ENCODE measurements around the gene ITIH5. TPM values are rescaled to one million over a fixed set of nuclear protein-coding genes. Genes with fewer than 3 reads are reported as not detected.

The ITIH5 gene
- total and polyA plus RNA-seq, 8 donors = 4.0 to 28.6 (median 14.6) TPM

DNA sequence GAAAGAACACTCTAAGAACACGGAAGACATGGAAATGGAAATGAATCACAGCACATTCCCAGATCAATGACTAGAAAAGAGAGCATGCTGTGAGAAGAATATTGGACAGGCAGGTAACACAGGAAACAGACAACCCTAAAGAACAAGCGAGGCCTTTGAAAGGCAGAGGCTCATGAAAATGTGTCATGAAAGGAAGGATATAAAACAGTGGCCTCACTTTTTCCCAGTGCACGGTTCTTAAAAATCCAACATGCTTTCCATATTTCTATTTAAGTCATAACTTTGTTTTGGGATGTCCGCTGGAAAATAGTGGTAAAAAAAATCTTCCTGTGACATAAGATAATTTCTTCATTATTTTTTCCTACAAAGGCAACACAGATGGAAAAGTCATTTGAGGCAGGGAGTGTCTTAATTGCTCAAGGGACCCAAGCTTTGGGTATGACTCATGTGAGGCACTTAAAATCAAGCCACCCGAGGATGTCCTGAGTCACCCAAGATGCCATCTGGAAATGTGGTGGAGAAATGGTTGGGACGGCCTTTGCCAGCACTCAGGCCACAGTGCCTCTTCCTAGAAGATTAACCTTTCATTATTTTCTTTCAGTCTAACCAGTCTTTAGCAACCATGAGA, 17.0 kb downstream of the ITIH5 start:
- Histone ChIP-seq H3K27ac (peak overlapping the region in 1 of 5 donors; percentile 41), H3K9me3 (peaks cover 0 to 4% (median 0%) of the 10 kb centered on the region in 4 donors), H3K27me3 (peaks cover 0 to 5% (median 0%) of the 10 kb centered on the region in 3 donors), H3K4me3 (no peak overlapping the region), H3K4me1 (no peaks in the 10 kb centered on the region), H3K36me3 (peaks cover 0 to 11% (median 0%) of the 10 kb centered on the region in 4 donors)
- WGBS, 5 donors = 76 to 88% (median 77%) methylated on average over 6 of the region's 6 CpGs
- intact Hi-C loops (cut with DNase I; ENCODE audit: low total_unique reads) = no loop called here
- DNase-seq = no peak
- TF ChIP-seq POLR2AphosphoS5 (IDR thresholded peaks at IDR 0.05) (peak in 1 of 3 donors; percentile 15), CTCF (IDR thresholded peaks at IDR 0.05) (no peak)

DNA sequence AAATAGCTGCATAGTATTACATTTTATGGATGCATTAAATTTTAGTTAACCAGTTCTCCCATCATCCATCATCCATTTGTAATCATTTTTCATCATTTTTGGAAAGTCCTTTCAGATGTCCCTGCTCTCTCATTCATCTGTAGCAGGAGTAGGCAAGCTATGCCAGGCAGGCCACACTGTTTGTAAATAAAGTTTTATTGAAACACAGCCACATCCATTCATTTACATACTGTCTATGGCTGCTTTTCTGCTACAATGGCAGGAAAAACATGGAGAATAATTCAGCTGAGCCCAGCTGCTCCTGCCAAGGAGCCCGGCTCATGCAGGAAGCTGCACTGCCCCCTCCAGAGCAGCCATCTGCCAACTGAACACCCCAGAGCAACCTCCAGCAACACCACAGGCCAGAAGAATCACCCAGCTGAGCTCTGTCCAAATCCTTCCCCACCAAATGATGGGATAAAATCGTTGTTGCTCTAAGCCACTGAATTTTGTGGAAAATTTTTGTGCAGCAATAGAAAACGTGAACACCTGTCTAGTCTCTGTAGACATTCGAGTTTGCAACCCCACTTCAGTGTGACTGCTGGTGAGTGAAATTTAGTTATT, 19.6 kb downstream of the ITIH5 start:
- Histone ChIP-seq H3K27me3 (no peaks in the 10 kb centered on the region), H3K4me1 (no peaks in the 10 kb centered on the region), H3K4me3 (no peak overlapping the region), H3K36me3 (no peaks in the 10 kb centered on the region), H3K9me3 (peaks cover 0 to 4% (median 0%) of the 10 kb centered on the region in 4 donors), H3K27ac (no peak overlapping the region)
- WGBS, 5 donors = 79 to 87% (median 81%) methylated on average over 4 of the region's 4 CpGs
- DNase-seq = no peak
- intact Hi-C loops (cut with DNase I; ENCODE audit: low total_unique reads) = no loop called here
- TF ChIP-seq POLR2A (IDR thresholded peaks at IDR 0.05) (no peak), POLR2AphosphoS5 (IDR thresholded peaks at IDR 0.05) (no peak), CTCF (IDR thresholded peaks at IDR 0.05) (no peak), EP300 (IDR thresholded peaks at IDR 0.05) (no peak)

DNA sequence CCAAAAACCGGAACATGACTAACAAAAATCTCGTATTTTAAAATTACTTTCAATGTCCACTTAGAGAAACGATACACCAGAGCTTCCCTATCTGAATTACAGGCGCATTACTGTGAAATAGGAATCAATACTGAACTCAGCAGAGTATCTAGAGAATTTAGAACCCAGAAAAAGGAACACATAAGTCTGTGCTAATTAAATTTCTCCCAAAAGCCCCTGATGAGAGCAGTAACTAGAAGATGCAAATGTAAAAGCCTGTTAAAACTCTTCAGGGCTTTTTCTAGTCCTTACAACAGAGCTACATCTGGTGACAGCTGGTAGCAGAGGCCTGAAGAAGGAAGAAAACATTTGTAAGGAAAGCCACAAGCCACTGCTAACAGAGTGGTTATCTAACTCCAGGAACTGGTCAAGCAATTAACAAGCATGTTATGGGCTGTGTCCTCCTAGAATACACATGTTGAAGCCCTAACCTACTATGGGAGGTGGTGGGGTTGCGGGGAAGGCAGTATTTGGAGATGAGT, 24.2 kb downstream of the ITIH5 start:
- Histone ChIP-seq H3K4me1 (no peaks in the 10 kb centered on the region), H3K27ac (no peak overlapping the region), H3K9me3 (peaks cover 0 to 15% (median 0%) of the 10 kb centered on the region in 4 donors), H3K4me3 (no peak overlapping the region), H3K36me3 (peaks cover 0 to 38% (median 13%) of the 10 kb centered on the region in 4 donors), H3K27me3 (no peaks in the 10 kb centered on the region)
- TF ChIP-seq POLR2AphosphoS5 (IDR thresholded peaks at IDR 0.05) (no peak), EP300 (IDR thresholded peaks at IDR 0.05) (no peak), POLR2A (IDR thresholded peaks at IDR 0.05) (no peak), CTCF (IDR thresholded peaks at IDR 0.05) (no peak)
- no peak for DNase-seq
- intact Hi-C loops (cut with DNase I; ENCODE audit: low total_unique reads) = no loop called here
- 67 to 87% (median 72%) methylated on average over 5 of the region's 5 CpGs for WGBS, 5 donors

DNA sequence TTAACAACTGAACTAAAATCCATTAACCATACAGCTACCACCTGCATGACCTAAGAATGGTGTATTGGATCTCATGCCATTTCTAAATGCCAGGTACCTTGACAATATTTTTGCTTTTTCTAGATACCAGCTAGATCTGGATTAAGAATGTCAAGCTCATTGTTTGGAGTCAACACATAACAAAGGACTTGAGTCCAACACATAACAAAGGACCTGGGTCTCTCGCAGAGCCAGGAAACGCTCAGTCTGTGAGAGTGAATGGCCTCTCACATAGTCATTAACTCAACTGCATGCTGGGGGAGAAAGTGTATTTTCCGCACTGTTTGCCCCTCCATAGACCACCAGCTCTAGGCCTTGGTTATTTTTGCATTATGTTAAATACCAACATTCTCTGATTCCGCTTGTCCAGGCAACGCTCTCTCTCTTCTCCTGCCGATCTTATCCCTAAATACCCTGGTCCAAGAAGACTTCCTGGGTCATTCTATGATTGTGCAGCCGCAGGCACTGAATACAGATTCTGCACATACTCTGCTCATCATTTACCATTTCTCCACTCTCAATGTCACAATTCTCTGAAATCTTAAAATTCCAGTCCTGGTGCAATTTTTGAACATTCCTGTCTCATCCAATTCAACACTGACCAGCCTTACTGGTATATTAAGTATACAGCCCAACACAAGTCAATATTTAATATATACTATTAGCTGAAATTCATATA, 31.2 kb downstream of the ITIH5 start:
- H3K36me3 ChIP-seq = peaks cover 0 to 36% (median 11%) of the 10 kb centered on the region in 4 donors
- no peaks in the 10 kb centered on the region for H3K4me1 ChIP-seq
- no peak overlapping the region for H3K4me3 ChIP-seq
- H3K9me3 ChIP-seq = peaks cover 0 to 10% (median 0%) of the 10 kb centered on the region in 4 donors
- WGBS, 5 donors = 82 to 94% (median 89%) methylated on average over 7 of the region's 7 CpGs
- peak overlapping the region in 1 of 5 donors; percentile 57 for H3K27ac ChIP-seq
- H3K27me3 ChIP-seq = no peaks in the 10 kb centered on the region
- intact Hi-C loops (cut with DNase I; ENCODE audit: low total_unique reads) = no loop called here
- TF ChIP-seq CTCF (IDR thresholded peaks at IDR 0.05) (no peak), EP300 (IDR thresholded peaks at IDR 0.05) (no peak), POLR2AphosphoS5 (IDR thresholded peaks at IDR 0.05) (no peak), POLR2A (IDR thresholded peaks at IDR 0.05) (no peak)
- DNase-seq = no peak
